ENCODE measurements around the gene STC2. TPM values are rescaled to one million over a fixed set of nuclear protein-coding genes. Genes with fewer than 3 reads are reported as not detected.
"Not testable (repeated sequence)": the region's sequence is repeated elsewhere in the genome, so short reads cannot be mapped to it uniquely, and the experiment has no call there.

STC2 gene, protein sequence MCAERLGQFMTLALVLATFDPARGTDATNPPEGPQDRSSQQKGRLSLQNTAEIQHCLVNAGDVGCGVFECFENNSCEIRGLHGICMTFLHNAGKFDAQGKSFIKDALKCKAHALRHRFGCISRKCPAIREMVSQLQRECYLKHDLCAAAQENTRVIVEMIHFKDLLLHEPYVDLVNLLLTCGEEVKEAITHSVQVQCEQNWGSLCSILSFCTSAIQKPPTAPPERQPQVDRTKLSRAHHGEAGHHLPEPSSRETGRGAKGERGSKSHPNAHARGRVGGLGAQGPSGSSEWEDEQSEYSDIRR
- 482 and 489 TPM in 2 replicates for total RNA-seq
- 203 TPM for polyA plus RNA-seq (2012)

DNA sequence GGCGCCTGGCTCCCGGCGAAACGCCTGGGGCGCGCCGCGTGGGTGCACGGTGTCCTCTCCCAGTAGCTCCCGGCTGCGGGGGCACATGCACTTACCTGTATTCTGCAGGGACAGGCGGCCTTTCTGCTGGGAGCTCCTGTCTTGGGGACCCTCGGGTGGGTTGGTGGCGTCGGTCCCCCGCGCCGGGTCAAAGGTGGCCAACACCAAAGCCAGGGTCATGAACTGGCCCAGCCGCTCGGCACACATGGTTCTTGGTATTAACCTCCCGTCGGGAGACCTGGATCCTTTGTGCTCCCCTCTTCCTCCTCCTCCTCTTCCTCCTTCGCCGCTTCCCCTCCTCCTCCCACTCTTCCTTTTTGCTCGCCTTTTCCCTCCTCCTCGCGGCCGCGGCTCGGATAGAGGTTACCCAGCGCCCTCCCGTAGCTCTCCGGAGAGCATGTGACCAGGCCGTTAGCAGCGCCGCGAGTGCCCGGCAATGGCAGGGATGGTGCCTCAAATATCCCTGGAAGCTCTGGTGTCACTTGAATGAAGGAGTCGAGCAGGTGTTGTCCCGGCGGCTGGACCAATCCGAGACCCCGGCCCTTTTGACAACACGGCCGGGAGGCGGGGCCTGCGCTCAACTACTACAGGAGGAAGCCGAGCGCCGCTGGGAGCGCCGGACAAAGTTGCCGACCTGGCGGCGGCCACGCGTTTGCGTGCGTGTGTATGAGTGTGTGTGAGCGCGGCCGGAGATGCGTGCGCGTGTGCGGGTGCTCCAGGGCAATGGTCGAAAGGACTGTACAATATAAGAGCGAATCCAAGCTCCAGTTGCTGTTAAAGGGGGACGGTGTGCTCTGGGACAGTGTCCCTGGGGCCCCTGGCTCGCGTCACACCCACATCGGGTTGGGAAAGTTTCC, at the start of gene STC2:
Gene STC2 (minus strand): TSS at position 467 of the 896 bp plus-strand sequence. CDS start 221 bp downstream, at position 246.
- peak; percentile 99 for DNase-seq (ENCODE audit: low read depth)

DNA sequence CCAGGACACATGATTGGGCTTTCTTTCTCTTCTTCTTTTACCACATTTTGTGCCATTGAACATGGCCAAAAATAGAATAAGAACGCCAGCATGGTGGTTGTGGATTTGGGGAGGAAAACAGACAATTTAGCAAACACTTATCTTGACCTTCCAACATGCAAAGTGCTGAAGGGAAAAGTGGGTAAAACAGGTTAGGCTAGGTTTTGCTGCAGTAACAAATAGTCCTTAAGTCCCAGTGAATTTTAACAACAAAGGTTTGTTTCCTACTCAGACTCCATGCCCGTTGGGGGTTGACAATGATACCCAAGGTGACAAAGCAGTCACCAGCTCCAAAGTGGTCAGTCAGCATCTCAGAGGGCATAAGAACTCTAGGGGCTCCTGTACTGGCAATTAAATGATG, 43.2 kb upstream of the STC2 start:
- DNase-seq (ENCODE audit: low read depth) = no peak

DNA sequence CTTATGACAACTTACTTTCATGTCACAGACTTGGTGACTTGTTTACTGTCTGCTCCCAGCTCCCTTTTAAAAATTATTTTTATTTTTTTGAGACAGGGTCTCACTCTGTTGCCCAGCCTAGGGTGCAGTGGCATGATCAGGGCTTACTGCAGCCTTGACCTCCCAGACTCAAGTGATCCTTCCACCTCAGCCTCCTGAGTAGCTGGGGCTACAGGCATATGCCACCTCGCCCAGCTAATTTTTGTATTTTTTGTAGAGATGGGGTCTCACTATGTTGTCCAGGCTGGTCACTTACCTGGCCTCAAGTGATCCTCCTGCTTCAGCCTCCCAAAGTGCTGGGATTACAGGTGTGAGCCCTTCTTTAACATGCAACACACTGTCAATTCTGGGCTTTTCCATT, 35.2 kb upstream of the STC2 start:
- not testable (repeated sequence) for DNase-seq (ENCODE audit: low read depth)

DNA sequence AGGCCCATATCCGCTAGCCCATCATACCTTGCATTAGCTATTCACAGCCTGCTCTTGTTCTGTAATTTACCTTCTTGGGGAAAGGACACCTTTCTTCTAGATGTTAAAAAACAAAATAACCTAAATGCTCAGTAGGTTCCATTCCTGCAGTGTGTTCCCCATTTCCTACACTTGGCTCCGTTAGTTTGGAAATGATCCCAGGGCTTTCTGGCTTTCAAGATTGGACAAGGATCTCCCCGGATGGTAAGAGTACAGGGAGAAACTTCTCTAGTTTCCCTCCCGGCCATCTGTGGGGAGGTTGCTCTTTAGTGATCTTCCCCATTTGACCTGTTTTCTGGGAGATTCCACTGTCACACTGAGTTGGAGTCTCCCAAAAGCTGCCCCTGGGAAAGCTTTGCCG, 27.3 kb upstream of the STC2 start:
- DNase-seq (ENCODE audit: low read depth) = no peak

DNA sequence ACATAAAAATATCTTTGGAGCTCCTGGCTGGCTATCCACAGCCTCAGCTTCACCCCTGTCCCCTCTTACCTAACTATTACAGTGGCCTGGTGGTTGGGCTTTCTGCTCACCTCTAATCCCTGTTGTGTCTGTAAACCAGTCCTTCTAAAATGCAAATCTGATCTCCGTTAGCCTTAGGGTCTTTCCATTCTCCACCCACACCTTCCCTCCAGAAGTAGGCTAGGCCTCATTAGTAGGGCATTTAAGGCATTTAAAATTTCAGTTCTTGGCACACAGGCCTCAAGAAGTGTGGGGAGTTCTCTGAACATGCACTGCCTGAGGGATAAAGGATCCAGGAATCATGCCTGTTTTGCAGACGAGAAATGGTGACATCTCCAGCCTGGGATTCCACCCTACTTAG, 26.4 kb upstream of the STC2 start:
- DNase-seq (ENCODE audit: low read depth) = no peak

DNA sequence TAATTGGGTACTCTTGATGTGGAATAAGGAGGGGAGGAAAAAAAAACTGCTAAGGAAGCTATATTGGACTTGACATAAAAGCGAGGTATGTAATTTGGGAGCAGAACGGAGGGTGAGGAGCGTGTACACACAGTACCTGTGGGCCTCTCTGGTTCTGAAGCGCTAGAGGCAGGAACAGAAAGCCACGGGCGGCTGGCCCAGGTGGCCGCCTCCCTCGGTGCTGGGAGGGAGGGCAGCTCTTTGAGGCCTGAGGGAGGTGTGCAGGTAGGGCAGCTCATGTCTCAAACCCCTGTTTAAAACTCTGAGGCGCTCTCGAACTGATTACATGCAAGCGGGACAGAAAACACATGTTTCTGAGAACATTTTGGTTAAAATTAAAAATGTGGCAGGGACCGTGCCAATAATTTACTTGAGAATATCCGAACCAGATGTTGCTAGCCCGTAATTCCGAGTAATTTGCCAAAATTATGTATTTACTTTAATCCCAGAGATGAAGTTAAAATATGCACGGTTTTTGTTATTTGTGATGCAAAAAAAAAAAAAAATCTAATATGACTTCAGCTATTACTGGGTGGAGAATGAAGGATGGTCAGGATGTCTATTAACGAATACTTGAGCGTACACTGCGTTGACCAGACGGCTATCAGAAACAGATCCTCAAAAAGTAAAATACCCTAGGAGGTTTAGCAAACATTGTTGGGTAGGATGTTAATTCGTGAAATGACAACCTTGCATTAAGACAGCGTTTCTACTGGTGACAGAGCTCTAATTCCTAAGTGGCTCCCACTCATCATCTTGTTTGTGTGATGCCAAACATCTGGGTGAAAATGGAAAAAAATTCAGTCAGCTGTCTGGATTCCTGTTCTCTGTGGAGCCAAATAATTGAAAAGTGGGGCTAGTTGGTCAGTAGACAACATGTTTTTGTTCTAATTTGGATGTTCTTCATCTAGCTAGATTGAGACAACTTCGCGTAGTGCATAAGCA, 24.4 kb upstream of the STC2 start:
- no peak for DNase-seq (ENCODE audit: low read depth)

DNA sequence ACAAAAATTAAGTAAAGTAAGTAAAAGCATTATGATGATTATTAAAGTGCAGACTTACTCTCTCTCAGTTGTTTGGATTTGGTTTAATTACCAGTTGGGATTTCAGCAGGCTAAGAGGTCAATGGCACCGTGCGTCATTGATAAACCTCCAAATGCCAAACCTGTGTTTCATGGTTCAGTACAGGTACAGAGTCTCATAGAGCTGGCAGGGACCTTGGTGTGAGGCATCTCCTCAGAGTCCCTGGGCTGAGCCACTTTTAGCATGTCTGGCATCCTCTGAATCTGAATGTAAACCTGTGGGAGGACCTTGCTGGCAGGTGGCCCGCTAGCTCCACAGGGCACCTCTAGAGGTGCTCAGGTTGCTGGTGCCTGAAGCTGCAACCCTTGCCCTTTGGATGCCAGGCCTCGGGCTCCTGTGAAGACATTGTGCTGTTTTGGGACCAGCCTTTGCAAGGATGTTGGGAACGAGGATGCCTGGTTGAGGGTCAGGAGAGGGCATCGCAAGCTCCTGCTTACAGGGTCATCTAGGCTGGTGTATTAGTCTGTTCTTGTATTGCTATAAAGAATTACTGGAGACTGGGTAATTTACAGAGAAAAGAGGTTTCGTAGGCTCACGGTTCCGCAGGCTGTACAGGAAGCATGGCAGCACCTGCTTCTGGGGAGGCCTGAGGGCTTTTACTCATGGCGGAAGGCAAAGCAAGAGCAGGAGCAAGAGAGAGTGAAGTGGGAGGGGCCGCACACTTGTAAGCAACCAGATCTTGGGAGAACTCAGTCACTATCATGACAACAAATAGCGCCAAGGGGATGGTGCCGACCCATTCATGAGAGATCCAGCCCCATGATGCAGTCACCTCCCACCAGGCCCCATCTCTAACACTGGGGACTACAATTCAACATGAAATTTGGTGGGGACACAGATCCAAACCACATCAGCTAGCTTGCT, 14.9 kb upstream of the STC2 start:
- DNase-seq (ENCODE audit: low read depth) = no peak

DNA sequence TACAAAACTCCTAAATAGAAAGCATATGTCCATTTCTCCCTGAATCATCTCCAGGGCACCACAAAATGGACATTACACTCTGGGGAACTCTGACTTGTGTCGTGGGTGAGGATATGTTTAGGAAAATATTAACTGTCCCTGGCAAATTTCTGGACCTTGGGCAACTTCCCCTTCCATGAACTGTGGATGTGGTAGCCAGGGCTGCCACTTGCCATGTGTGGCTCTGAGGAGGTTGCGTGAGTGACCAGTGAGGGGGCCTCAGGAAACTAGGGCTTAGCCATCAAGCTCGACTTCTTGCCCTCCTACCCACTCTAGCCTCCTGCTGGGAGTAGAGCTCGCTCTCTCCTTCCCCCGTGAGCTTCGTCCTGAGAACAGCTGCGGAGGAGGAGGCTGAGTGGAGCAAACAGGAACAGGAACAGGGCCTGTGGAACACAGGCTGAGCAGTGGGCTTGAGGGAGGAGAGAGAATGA, 13.8 kb upstream of the STC2 start:
- peak; percentile 27 for DNase-seq (ENCODE audit: low read depth)

DNA sequence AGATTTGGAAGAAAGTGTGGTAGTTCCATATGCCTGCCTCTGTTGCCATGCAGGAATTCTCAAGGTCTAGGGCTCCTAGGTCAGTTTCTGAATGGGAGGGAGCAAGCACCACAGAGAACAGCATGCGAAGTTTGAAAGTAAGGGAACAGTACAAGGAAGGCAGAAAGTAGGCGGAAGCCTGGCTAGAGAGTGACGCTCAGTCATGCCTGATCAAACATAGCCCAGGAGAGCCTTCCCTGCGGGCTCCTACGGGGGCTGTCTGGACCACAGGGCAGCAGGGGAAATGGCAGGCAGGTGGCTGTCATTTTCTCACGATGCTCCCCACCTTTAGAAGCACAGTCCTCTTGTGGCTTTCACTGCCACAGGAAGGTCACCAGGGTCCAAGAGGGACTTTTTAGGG, 12.8 kb upstream of the STC2 start:
- DNase-seq (ENCODE audit: low read depth) = no peak

DNA sequence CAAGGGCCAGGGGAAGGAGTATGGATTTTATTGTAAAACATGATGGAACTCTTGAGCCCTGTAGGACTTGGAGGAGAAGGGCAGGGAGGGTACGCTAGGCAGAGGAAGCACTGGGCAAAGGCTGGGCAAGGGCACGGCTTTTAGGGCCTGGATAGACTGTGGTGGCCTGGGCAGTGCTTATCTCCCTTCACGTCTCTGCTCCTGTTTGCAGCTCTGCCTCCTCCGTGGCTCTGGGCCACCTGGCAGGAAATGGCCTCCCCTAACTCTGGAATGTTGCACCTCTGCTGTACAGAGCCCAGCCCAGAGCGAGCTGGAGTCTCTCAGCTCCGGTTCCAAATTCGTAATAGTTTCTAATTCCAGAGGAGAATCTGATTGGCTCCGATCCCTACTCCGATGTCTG, 12.2 kb upstream of the STC2 start:
- no peak for DNase-seq (ENCODE audit: low read depth)

DNA sequence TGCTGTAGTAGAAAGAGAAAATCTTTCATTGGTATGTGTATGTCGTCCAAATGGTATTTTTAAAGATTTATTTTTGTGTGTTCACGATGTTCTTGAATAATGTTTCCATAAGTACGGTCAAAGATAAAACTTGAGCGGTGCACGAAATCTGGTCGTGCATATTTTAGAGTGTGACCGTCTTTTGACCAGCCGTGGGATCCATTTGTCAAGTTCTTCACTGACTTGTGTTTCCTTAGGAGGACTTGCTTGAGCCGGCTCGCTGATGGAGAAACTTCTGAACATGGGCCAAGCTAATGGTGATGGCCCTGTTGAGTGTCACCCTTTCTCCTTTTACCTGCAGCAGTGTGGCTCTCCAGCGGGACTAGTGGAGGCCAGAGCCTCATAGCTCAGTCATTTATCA, 11.1 kb upstream of the STC2 start:
- no peak for DNase-seq (ENCODE audit: low read depth)

DNA sequence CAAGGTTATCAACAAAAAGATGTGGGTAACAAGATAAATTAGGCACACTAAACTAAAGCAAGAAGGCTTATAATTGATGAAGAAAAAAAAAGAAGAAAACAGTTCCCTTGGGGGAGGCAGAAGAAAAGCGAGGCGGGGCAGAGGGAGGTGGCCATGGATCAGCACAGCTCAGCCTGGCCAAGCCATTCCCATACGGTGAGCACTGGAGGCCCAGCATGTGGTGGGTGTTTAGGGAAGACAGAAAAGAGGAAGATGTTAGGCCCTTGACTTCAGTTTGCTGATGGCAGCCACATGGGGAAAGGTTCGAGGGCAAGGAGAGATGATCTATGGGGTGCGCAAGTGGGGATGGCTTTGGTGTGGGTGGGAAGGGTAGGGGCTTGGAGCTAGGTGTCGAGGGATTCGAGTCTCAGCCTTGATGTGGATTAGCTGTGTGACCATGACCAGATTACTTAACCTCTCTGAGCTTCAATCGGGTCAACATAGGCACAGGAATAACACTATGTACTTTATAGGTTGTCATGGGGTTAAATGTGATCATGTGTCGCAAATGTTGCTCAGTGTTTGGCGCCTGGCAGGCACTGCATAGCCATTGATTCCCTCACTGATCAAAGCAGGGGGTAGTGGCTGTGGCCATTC, 10.3 kb upstream of the STC2 start:
- DNase-seq (ENCODE audit: low read depth) = no peak

DNA sequence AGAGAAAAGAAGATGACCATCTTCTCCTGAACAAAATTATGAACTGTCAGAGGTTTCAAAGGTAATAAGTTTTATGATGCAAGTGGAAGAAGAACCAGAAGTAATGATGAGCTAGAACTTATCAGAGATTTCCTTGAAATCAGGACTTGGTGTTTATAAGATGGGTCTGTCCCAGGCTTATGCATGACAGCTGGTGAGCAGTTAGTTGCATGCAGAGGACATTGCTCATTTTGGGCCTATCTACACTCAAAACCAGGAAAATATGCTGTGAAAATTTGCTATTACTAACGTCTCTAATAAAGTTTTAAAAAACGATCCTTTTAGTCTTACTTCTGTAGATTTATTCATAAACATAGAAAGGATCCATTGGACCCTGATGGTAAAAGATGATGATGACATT, 6.6 kb upstream of the STC2 start:
- peak; percentile 32 for DNase-seq (ENCODE audit: low read depth)

DNA sequence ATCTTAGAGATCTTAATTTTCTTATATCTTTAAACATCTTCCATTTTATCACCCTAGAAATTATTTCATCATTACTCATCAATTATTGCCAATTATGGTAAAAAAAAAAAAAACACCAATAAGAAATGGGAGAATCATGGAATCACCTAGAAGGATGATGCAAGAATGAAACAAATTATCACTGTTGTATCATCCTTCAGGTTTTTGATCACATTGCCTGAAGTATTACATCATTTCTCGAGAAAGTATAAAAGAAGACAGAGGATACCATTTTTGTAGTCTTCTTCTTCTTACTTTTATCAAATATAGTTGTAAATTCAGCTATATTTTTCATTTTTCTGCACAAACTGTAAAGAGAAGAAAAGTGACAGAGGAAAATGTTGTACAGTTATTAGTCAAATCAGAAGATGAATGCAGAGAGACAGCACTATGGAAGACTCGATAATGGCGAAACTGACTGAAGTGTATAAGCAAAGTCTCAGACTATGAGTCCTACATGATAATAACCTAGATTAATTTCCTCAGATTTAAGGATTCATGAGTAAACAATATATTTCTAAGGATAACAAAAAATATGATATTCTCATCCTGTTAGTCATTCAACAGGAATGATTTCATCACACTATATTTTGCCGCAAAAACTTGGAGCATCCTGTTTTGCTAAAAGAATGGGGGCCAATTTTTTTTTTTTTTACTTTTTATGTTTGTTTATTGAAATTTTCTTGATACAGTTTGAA, 5.9 kb upstream of the STC2 start:
- peak; percentile 65 for DNase-seq (ENCODE audit: low read depth)

DNA sequence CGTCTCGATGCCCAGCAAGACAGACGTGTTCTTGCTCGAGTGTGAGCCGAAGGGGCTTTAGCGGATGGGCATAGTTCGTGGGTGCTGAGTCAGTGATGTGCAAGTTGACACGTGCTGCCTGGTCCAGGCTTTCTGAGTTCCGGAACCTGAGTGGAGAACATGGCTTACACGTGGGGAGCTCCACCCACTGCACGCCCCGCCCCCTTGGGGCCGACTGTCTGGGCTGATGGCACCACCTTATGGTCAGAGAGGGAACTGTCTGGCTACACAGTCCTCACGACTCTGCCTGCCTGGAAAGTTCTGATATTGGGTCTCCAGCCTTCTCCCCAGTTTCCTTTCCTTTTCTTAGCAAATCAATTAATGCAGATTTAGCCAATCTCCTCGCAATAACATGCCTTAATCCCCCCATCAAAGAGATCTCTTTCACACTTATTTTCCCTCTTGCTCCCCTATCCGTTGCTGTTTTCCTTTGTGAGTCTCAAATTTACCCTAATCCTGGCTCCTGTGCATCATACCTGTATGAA, 3.8 kb upstream of the STC2 start:
- DNase-seq (ENCODE audit: low read depth) = peak; percentile 64

DNA sequence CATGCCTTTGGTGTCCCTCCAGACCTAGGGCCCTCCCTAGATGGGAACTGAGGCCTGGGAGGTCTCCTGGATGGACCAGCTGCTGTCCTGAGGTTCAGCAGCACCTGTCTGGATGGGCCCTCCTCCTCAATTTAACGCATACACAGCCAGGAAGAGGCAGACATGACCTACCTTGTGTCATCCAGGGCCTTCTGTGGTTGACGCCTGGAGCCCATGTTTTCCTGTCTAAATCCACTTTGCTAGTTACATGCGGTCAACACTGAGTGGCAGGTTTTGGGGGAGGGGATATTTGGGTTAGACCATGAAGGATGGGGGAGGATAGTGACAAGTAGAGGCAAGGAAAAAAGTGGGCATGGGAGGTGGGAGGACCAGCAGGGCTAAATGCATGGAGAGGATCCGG, 3.1 kb upstream of the STC2 start:
- peak; percentile 17 for DNase-seq (ENCODE audit: low read depth)

DNA sequence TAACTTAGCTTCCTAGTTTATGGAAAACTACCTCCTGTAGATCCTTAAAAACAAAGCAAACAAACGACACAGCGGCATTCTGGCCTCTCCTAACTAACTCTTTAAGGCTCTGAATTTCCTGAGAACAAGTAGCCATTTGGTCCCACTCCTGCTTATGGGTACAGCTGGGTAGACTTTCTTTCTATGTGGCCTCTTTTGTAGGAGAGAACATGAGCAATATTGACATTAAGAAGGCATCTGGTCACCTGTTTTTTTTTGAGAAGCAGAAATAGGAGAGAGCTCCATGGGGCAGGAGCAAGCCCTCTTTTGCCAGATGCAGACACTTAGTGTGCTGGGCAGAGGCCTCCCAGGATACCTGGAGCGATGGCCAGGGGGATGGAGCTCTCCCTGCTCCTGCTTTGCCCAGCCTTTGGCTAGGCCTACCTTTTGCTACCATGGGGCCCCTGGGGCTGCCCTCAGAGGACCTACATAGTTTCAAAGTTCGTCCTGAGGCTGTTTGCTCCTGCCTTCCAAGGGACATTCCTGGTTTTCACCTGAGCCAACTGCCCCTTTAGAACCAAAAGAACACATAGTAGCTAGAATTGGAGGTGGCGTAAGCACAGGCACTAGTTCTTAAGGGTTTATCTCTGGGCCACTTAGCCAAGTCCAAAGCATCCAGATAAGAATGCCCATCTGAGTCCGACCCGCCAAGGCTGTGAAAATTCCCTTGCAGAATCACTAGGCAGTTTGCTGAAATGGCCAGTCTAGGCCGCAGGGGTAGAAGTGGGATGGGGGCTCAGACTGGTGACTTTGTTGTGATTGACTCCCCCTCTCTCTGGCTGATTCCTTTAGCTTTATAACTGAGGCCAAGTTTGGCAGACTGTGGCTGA, 2.4 kb upstream of the STC2 start:
- no peak for DNase-seq (ENCODE audit: low read depth)
